GM18870 (cell line): ENCODE measurements around the gene IL26.

Experiments used
- ATAC-seq: cut with Tn5 transposase; IDR thresholded peaks from one replicate; pipeline ENCODE4 v1.9.1; 2021; ENCODE audit warnings: moderate library complexity; ENCODE audit not compliant: unreplicated experiment

IL26 gene

GRCh38 chr12:68225576-68226476 is at the start of gene IL26:
IL26 (minus strand) TSS chr12:68225810; CDS start chr12:68225756, 54 bp downstream.
- ATAC-seq: no peak

DNA sequence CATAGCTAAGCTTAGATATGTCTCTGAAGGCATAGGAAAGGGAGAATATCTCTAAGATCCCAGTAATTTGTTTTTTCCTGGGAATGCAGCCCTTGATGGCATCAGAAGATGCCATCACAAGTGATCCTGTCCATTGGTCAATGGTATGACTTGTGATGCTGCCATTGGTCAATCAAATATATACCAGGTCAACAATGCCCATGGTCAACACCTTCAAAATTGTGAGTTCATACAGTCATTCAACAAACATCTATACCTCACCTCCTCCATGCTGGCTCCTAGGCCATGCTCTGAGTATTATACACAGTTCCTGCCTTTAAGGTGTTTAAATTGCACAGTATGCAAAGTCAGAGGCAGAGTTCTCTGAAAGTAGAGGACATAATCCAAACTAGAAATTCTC is 47.1 kb upstream of the IL26 start:
- ATAC-seq: no peak

DNA sequence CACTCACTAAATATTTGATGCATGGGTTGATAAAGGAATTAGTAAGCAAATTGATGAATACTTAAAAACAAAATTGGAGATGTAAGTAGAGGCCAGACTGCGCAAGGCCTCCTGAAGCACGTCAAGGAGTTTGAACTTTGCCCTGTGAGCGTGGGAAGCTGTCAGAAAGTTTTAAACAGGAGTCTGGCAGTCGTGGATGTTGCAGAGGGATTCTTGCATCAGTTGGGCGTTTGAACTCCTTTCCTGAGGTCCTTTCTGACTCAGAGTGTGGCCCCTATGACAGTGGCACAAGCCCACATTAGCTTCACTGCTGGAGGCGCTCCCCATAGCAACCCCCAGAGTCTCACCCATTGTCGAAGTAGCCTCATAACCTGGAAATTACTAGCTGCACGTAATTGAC is 45.7 kb upstream of the IL26 start:
- ATAC-seq: no peak

DNA sequence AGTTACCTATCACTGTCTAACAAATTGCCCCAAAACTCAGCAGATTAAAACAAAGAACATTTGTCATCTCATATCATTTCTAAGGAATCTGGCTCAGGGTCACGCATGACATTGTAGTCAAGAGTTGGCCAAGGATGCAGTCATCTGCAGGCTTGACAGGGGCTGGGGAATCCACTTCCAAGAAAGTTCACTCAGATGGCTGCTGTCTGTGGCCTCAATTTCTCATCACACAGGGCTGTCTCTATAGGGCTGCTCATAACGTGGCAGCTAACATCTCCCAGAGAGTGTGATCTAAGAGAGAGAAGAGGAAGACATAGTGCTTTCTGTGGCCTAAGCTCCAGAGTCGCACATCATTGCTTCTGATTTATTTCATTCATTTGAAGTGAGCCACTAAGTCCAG is 44.7 kb upstream of the IL26 start:
- no peak for ATAC-seq

DNA sequence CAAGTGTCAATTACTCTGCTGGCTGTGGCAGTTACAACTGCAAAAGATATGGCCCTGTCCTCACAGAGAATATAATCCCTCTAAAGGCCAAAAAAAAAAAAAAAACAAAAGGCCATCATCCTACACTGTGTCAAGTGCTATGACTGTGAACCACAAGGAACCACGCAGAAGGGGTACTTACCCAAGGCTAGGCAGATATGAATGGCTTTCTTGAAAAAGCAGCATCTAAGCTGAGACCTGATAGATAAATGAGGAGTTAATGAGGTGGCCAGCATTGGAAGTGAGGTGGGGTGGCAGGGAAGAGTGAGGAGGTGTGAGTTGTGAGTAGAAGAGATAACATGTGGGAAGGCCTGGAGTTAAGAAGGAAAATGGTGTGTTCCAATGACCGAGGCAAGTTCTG is 44.2 kb upstream of the IL26 start:
- ATAC-seq: no peak

DNA sequence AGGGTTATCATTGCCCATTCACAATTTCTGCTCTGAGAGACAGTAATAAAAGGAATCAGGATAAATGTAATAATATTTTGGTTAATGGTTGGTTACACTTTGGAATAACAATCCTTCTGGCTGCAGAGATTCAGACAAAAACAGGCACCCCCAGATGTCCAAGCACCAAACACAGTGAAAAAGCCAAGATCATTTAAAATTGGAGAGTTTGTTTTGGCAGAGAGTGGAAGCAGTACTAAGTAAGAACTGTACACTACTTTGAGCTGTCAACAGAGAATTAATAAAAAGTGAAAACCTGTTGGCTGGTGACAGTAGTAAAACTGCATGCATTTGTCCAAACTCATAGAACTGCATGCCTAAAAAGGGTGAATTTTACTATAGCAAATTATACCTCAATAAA is 43.4 kb upstream of the IL26 start:
- ATAC-seq: no peak

DNA sequence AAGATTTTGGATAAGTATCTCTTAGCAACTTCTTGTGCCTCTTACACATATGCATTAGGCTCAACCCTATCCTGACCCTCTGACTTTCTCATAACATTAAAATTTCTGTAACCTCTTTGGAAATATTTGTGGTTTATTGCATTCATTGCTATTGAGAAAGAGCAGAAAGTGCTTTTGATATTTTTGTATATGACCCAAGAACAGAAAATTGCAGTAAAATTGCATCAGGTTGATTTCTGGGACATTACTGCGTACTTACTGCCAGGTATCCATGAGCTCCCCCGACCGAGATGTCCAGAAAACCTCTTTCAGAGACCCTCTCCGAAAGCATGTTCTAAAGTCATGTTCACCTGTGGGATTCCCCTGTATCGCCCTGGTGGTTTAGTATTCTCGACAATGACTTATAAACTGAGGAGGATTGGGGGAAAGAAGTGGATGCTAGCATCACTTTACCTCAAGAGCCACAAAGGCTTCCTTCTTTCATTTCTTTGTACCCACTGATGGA is 42.3 kb upstream of the IL26 start:
- no peak for ATAC-seq

- no peak for ATAC-seq
These were observed 39.2 kb upstream of the IL26 start for GRCh38 chr12:68264857-68265256.

- no peak for ATAC-seq
These were observed 38.7 kb upstream of the IL26 start for GRCh38 chr12:68264158-68264855.

DNA sequence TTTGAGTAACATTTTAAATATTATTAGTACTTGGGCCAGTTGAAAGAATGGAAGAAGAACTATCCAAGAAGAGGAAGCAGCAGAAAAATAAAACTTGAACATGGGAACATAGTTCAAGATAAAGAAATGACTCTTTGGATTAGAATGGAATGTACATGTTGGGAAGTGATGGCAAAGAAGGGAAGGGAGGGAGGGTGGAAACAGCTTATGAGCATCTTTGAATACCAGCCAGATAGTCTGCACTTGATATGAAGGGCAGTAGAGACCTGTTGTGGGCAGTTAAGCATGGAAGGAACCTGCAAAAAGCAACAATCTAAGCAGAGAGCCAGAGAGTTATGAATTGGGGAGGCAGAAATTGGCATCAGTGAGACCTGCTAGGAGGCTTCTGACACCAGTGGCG is 37.8 kb upstream of the IL26 start:
- ATAC-seq: no peak

DNA sequence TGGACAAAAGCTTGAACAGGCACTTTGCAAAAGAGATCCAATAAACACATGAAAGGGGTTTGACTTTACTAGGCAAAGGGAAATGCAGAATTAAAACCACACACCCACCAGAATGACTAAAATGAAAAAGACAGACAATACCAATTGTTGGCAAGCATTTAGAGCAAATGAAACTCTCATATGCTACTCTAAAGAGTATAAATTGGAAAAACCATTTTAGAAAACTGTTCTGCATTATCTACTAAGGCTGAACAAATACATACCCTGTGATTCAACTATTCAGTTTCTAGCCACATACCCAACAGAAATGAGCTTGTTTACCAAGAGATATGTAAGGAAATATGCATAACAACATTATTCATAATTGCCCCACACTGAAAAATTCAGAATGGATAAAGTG is 36.3 kb upstream of the IL26 start:
- no peak for ATAC-seq

DNA sequence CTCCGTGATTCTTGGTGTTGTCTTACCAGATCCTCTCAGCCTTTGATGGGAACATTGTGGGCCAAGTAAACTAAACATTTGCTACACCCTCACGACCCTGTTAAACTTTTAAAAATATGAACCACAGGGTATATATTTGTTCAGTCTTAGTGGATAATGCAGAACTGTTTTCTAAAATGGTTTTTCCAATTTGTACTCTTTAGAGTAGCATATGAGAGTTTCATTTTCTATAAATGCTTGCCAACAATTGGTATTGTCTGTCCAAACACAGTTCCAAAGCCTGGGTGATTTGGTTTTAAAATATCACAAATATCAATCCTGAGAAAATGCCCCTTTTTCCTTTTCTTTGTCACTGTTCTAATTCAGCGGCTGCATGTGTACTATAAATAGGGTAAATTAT is 34.5 kb upstream of the IL26 start:
- no peak for ATAC-seq

- ATAC-seq: no peak
These were observed 33.8 kb upstream of the IL26 start for GRCh38 chr12:68259318-68259940.

- ATAC-seq: no peak
These were observed 27.9 kb upstream of the IL26 start, which contains the start of gene IL22 for GRCh38 chr12:68253504-68253903. IL22 (minus strand) TSS chr12:68253604; CDS start chr12:68253448, 156 bp downstream.

DNA sequence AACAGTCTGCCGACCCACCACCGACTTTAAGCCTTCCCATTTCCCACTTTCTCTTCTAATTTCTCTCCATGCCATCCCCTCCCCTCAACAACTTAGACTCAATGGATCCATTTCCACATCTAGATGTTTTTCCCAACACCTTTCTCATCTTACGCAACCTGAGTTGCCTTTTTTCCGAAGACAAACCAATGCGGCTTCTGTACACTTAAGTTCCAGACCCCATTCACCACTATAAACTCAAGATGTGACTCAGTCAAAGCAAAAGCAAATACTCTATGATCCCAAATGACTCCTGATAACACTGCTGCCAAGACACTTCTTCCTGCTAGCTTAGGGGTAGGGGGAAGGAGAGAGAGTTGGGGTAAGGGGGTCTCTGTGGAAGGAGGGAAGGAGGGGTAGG is 26.5 kb upstream of the IL26 start:
- ATAC-seq: no peak

DNA sequence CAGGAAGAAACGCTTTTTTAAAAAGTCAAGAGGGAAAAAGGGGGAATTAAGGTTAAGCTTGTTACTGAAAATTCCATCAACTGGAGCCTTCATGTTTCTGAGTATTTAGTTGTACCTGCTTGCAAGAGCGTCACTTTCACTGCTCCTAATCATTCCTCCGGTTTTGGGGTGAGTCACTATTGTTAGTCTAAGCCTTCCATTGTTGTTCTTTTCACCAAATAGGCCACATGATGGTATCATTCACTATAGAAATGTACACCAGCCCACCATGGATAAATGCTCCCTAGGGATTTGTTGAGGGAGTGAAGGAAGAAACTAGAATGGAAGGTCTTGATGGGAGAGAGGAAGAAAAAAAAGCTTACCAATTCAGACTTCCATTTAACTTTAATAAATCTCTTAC is 24.8 kb upstream of the IL26 start:
- ATAC-seq: no peak

GRCh38 chr12:68247785-68248184 is 22.2 kb upstream of the IL26 start:
- no peak for ATAC-seq

GRCh38 chr12:68246350-68246749 is 20.7 kb upstream of the IL26 start:
- ATAC-seq: no peak

DNA sequence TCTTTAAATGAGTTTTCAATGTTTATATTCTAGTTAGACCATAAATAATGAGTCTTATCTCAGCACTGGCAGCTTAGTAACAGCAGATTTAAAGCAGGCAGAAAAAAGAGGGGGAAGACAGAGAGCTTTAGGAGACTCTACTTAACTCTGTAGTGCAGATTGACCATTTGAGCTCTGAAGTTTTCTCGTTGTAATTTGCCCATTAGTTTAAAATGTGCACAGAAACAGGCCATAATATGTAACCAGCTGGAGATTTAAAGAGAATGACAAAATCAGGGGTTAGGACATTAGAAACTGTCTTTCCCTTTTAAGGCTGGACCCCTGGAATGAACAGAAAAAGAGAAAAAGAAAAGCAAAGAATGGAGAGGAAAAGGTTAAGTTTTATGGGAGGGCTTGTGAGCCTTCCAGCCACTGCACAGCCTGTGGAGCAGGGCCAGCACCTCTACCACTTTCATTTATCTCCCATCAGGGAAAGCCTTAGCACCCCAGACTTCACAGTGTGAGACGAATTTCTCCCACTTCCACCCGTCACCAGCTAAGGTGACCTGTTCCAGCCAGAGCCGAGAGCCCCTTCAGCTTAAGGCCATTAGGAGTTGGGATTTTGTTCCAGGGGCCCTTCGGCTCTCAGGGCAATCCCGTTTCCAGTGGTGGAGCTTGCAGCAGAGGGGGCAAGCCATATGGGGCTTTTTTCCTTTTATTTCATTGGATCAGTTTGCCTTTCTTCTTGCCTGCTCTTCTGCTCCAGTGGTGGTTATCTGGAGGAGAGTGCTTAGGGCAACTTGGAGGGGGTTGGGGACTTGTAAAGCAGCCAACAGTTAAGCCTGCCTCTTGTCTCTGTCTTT is 19.8 kb upstream of the IL26 start:
- ATAC-seq: no peak

- ATAC-seq: no peak
These were observed 17.2 kb upstream of the IL26 start for GRCh38 chr12:68242777-68243176.

DNA sequence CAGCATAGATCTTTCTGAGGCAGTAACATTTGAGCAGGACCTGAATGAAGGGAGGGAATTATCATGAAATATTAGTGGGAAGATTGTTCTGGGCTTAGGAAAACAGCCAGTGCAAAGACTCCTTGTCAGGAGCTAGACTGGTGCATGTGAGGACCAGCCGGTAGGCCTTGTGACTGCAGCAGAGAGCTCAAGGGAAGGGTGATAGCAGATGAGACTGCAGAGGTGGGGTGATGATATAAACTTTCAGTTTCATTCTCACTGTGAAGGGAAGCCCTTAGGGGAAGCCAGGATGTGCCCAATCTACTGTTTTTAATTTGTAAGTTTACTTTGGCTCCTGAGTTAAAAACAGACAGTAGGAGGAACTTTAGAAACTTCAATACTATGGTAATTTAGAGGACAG is 15.4 kb upstream of the IL26 start:
- peak; percentile 96 for ATAC-seq
